Neural progenitor cell (in vitro differentiated cells): Measurements from ENCODE around the gene RNF115.

Experiments
- EZH2 ChIP-seq: fragments of 200-600 bp; sonication (generic); IDR thresholded peaks from 2 replicates; pipeline ENCODE4 v1.6.1; 2017; ENCODE audit warnings: antibody characterized with exemption, mild to moderate bottlenecking, moderate library complexity
- EZH2phosphoT487 ChIP-seq: fragments of 200-600 bp; sonication (generic); IDR thresholded peaks from 2 replicates; pipeline ENCODE4 v1.6.1; 2017; ENCODE audit warnings: antibody characterized with exemption
- TF ChIP-seq, protein P1 (sequence below): fragments of 200-600 bp; sonication (generic); IDR thresholded peaks from 2 replicates; pipeline ENCODE4 v1.5.1; 2017; ENCODE audit warnings: antibody characterized with exemption, mild to moderate bottlenecking

DNA sequence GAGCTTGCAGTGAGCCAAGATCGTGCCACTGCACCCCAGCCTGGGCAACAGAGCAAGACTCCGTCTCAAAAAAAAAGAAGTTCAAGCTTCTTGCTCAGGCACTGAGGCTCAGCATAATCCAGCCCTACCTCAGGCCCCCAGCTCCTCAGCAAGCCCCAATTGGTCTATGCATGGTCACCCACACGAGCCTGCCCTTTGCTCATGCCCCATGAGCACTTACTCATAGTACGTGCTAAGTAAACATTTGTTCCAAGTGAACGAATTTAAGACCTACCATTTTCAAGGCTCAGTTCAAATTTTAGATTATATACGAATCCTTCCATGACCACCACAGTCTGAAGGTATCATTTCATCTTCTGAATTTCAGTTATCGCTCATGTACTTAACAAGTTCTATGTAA lies 121.1 kb downstream of the RNF115 start:
- TF ChIP-seq, protein P1, sequence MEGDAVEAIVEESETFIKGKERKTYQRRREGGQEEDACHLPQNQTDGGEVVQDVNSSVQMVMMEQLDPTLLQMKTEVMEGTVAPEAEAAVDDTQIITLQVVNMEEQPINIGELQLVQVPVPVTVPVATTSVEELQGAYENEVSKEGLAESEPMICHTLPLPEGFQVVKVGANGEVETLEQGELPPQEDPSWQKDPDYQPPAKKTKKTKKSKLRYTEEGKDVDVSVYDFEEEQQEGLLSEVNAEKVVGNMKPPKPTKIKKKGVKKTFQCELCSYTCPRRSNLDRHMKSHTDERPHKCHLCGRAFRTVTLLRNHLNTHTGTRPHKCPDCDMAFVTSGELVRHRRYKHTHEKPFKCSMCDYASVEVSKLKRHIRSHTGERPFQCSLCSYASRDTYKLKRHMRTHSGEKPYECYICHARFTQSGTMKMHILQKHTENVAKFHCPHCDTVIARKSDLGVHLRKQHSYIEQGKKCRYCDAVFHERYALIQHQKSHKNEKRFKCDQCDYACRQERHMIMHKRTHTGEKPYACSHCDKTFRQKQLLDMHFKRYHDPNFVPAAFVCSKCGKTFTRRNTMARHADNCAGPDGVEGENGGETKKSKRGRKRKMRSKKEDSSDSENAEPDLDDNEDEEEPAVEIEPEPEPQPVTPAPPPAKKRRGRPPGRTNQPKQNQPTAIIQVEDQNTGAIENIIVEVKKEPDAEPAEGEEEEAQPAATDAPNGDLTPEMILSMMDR: no peak
- TF ChIP-seq EZH2 (no peak), EZH2phosphoT487 (no peak)
